Renal cortex interstitium (tissue), 11 donors: ENCODE measurements around the gene FOXA3. TPM values are rescaled to one million over a fixed set of nuclear protein-coding genes. Genes with fewer than 3 reads are reported as not detected.

Experiments
- DNase-seq, 11 donors: peaks; one replicate each; pipeline ENCODE4 v3.0.0-alpha.2; 2013; ENCODE audit warnings: low read depth in 9 of 11, low spot score in 4 of 11; ENCODE audit errors: extremely low read depth in 1 of 11
- polyA plus RNA-seq, 3 donors: library from polyadenylated mRNA; unstranded; fragments of 120-200 nt; gene quantifications; one replicate each; pipeline ENCODE4 v1.2.1, GENCODE V29; 2013; ENCODE audit not compliant: insufficient read length in 3 of 3

The FOXA3 gene
- polyA plus RNA-seq, 3 donors: 0.12 to 0.79 (median 0.22) TPM

DNA sequence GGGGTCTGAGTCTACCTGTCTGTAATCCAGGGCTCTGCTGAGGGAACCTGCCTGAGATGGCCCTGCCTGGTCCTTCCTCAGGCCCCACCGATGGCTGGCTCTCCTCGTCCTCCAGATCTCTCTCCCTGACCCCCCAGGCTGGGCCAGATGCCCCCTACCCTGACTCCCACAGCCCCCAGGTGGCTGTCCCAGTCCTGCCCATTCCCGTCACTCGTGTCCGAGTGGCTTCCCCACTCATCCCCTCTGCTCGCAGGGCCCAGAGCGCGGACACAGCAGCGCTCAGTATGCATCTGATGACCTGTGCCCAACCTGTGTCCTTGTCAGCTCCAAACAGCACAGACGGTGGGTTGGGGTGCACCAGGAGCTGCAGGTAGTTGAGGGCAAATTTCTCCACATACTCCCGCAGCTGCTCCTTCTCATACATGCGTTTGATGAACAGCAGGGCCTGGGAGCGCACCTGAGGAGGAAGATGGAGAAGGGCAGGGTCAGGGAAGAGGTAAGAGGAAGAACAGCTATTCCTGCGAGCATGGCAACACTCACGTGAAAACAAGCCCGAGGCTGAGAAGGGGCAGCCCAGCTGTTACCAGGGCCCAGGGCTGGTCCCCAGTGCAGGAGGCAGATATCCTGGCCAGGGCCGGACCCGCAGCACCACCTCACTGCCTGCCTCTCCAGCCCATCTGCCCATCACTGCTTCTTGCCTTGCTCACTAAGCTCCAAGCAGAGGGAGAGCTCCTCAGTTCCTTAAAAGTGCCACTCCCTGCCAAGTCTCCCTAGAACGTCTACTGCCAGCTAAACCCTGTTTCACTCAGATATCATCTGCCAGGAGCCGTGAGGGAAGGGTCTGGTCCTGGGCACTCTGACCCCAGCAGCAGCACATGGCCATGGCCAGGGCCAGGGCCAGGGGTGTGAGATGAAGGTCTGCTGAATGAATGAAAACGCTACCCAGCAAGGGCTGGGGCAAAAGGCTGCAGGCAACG, 37.9 kb upstream of the FOXA3 start:
- no peak for DNase-seq

- no peak for DNase-seq
Observed at GRCh38 chr19:45826934-45827333, 37.2 kb upstream of the FOXA3 start.

- DNase-seq: no peak
Observed at GRCh38 chr19:45827459-45828093, 36.5 kb upstream of the FOXA3 start.

DNA sequence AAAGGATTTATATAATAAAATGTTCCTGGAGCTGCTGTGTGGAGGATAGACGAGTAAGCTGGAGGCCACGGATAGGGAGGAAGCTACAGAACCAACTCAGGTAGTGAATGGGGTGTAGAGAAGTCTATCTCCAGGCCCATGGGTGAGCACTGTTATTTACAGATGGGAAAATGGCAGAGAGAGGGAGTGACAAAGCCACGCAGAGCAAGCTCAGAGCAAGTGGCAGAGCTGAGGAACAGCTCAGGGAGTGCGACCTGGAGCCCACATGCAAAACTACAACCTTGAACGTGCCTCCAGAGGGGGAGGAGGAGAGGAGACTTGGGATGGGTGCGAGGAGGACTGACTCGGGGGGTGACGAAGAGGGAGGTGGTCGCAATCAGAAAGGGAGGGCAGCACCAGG, 35.6 kb upstream of the FOXA3 start:
- no peak for DNase-seq

DNA sequence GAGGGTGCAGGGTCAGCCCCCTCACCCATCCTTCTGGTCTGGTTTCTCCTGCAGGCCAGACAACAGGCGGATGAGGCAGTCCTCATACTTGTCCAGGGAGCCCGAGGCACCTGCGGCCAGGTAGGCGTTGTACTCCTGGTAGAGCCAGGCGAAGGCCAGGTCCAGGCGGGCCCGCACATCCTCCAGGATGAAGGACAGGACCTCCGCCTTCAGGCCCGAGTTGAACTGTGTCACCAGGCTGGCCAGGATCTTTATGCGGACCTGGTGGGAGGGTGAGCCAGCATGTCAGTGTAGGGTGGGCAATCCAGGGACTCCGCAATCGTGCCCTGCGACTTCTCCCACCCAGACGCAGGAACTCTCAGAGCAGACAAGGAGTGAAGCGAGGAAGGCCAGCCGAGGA, 35.2 kb upstream of the FOXA3 start:
- DNase-seq: no peak

- DNase-seq: no peak
Observed at GRCh38 chr19:45834970-45835369, 29.2 kb upstream of the FOXA3 start.

DNA sequence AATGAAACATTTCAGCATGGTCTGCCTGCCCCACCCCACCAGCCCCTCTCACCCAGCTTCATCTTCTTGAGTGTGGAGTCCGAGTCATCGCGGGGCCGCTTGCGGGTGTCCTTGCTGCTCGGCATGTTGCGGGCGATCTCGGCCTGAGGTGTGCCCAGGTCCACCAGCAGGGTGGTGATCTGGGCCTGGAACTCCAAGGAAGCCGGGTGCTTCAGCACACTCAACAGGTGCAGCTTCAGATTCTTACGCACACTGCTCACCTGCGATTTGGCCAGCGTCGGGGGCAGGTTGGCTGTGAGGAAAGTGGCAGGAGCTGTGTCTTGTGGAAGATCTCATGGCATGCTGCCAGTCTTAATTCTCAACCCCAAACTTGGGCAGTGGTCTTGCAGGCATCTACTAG, 21.9 kb upstream of the FOXA3 start:
- no peak for DNase-seq

DNA sequence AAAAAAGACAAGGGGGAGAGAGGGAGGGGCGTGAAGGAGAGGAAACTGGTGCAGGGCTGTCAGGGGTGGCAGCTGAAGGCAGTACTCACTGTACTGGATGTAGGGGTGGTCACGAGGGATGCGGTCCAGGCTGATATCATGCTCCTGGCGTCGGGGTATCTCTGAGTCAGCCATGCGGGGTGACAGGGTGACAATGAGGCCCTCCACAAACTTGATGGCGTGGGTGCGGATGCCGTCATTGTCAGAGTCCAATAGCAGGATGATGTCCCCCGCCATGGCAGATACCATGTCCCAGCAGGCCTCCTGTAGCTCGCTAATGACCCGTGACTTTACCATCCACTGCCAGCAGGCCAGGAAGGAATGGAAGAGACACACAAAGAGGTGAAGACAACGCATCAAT, 16.5 kb upstream of the FOXA3 start:
- DNase-seq: no peak

DNA sequence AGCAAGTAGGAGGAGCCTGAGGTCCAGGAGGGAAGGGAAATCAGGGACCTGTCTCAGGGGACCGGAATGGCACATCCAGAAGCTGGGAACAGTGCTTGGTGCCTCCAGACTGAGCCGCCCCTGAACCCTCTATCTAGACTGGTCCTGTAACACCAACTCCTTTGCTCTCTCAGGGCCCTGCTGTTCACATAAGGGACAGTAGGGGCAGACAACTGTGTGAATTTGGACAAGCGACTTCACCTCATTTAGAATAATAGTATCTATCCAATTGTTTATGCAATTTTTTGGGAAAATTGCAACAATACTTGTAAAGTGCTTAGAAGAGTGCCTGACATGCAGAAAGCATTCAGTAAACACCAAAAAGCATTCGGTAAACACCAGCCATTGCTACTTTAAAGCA, 15.2 kb upstream of the FOXA3 start:
- DNase-seq: no peak

DNA sequence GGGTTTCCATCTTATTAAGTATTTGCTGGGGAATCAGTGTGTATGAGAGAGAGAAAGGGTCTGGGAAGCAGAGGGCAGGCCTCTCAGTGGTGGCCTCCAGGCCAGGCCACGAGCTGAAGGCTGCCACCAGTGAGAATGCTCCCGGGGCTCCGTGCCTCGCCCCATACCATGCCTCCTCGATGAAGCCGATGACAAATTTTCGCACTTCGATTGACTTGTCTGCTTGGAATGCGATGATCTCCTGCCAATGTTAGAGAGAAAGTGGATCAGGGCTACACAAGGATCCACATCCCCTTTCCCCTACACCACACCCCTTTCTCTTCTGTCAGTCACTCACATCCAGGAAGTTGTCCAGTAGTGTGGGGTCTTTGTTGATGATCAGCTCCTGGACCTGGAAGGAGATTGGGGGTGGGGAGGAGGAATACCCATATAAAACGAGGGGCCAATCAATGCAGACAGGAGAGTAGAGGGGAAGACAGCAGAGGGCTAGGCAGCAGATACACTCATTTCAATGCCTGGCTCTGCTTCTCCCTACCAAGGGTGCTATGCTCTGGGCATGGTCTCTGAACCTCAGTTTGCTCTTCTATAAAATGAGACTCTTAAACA, 11.9 kb upstream of the FOXA3 start:
- no peak for DNase-seq

DNA sequence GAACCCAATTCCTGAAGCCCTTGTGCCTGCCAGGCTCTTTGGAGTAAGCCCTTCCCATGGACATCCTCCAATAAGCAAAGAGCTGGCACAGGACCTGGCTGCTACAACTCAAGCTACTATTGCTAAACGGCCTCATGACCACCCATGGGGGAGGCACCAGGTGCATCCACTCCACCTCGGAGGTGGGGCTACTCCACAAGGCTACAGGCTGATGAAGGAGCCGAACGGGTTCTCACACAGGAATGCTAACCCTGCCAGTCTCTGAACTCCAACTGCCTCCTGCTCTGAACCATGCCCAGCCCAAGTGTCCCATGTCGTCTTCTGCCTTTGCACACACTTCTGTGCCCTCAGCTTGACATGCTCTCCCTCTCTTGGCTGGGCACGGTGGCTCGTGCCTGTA, 11.1 kb upstream of the FOXA3 start:
- DNase-seq: no peak

GRCh38 chr19:45854167-45854778, 9.9 kb upstream of the FOXA3 start:
- no peak for DNase-seq

DNA sequence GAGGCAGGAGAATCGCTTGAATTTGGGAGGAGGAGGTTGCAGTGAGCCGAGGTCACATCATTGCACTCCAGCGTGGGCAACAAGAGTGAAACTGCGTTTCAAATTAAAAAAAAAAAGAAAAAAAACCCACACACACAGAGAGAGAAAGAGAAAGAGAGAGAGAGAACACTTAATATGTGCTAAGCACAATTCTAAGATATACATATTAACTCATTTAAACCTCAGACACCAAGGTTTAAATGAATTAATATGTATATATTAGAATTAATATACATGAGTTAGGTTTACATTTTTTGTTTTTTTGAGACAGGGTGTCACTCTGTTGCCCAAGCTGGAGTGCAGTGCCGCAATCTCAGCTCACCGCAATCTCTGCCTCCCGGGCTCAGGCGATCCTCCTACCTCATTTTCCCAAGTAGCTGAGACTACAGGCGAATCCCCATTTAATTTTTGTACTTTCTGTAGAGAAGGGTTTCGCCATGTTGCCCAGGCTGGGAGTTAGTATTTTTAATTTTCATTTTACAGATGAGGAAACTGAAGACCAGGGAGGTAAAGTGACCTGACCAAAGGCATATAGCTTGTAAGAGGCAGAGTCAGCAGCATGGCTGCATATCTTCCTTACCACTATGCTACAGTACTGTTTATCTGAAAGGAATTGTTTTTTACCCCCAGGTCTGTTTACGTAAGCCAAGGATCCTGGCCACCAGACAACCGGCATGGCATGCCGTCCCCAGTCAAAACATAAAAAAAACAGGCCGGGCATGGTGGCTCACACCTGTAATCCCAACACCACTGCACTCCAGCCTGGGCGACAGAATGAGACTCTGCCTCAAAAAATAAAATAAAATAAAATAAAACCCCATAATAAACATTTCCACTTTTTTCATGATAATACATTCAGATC, 3.5 kb upstream of the FOXA3 start:
- no peak for DNase-seq

GRCh38 chr19:45862271-45862563, 1.9 kb upstream of the FOXA3 start:
- no peak for DNase-seq

DNA sequence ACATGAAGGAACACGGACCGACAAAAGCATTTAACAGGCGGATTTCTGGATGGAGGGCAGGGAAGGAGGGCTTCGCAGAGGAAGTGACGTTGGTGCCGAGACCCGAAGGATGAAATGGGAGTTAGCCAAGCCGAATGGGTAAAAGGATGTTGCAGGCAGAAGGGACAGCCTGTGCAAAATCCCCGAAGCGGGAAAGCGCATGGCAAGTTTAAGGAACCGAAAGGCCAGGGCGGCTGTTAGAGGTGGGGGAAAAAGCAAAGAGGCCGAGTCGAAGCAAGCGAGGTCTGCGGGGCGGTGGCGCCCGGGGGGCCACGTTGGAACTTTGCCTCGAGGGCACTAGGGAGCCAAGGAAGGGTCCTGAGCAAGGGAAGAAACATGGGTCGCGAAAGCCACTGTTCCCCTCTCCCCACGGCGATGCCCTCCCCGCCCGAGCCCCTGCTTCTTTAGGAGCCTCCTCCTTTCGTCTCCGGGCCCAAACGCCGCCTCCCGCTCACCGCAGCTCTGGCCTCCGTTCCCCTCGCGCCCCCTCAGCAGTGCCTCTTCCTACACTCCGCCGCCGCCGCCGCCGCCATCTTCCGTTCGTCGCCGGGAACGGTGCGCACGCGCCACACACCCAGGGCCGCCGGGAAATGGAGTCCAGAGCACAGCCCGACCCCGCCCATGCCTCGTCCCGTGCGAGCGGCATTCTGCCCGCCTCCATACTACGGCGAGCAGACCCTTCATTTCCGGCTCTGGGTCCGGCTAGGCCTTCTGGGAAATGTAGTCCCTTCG, 1.4 kb upstream of the FOXA3 start, which contains the start of gene SYMPK:
SYMPK (minus strand) TSS at position 584 of the 771 bp plus-strand sequence. CDS start 8,652 bp downstream, outside the sequence.
- DNase-seq: peak; percentile 91 to 99 (median 98)

DNA sequence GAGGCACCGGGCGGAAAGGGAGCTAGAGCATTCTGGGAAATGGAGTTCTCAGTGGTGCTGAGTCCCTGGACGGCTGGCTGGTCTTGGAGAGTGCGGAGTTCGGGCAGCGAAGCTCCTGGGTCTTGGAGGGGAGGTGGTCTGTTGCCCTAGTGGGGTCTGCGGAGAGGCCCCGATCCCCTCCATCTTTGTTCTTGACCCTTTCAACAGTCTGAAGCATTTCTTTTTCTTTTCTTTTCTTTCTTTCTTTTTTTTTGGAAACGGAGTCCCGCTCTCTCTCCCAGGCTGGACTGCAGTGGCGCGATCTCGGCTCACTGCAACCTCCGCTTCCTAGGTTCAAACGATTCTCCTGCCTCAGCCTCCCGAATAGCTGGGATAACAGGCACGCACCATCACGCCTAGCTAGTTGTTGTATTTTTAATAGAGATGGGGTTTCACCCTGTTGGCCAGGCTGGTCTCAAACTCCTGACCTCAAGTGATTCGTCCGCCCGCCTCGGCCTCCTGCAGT, 739 bp upstream of the FOXA3 start:
- DNase-seq: no peak

DNA sequence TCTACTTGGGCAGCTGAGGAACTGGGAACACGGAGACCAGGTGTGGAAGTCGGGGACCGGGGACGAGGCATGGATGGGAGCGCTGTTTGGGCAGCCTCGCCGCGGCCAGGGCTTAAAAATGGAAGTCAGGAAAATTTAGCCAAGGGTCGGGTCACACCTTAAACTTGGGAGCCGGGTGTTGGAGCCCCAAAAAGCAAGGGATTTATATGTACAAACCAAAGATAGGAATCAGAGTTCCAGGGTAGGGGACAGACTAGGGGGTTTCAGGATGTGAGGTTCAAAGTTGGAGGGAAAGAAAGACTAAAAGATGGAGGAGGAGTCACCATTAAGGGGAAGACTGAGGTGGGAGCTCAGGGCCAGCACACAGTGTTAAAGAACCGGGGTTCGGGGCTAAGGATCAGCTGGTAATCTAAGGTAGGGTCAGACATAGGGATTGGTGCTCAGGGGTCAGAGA, 530 bp downstream of the FOXA3 start:
- DNase-seq: no peak
